ENCODE results near the gene AKNA.

The AKNA gene

DNA sequence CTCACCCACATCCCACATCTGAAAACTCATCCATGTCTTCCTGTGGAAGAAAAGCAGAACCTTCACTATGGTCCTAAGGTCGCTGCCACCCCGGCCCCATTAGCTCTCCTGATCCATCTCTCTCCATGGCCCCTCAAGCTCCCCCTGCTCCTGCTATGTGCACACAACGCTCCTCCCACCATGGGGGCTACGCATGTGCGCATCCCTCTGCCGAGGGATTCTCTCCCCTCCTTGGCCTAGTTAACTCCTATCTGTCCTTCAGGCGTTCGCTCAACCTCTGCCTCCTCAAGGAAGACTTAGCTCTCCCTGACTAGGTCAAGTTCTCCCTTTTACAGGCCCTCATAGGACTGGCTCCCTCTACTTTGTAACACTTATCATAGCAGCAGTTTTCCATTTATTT lies 9.8 kb downstream of the AKNA start:
- H3K27ac ChIP-seq (ENCODE audit: low read depth, low read length, poor library complexity, severe bottlenecking) = no peak overlapping the region
- H3K79me2 ChIP-seq (ENCODE audit: insufficient read depth, low read length) = peaks cover 8% of the 10 kb centered on the region
- no peak overlapping the region for H3K9ac ChIP-seq (ENCODE audit: low read length)
- H3K9me3 ChIP-seq (ENCODE audit: low read length) = no peaks in the 10 kb centered on the region
- H3K36me3 ChIP-seq (ENCODE audit: insufficient read depth, low read length) = peaks cover 64% of the 10 kb centered on the region
- H3K9me2 ChIP-seq (ENCODE audit: low read depth, low read length) = no peaks in the 10 kb centered on the region
- H4K20me1 ChIP-seq (ENCODE audit: insufficient read depth, low read length) = no peaks in the 10 kb centered on the region
- H3K27me3 ChIP-seq (ENCODE audit: insufficient read depth, low read length) = no peaks in the 10 kb centered on the region
- TF ChIP-seq EZH2 (IDR thresholded peaks at IDR 0.05; ENCODE audit: borderline replicate concordance, low read length) = no peak
- TF ChIP-seq, protein P1, sequence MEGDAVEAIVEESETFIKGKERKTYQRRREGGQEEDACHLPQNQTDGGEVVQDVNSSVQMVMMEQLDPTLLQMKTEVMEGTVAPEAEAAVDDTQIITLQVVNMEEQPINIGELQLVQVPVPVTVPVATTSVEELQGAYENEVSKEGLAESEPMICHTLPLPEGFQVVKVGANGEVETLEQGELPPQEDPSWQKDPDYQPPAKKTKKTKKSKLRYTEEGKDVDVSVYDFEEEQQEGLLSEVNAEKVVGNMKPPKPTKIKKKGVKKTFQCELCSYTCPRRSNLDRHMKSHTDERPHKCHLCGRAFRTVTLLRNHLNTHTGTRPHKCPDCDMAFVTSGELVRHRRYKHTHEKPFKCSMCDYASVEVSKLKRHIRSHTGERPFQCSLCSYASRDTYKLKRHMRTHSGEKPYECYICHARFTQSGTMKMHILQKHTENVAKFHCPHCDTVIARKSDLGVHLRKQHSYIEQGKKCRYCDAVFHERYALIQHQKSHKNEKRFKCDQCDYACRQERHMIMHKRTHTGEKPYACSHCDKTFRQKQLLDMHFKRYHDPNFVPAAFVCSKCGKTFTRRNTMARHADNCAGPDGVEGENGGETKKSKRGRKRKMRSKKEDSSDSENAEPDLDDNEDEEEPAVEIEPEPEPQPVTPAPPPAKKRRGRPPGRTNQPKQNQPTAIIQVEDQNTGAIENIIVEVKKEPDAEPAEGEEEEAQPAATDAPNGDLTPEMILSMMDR (IDR thresholded peaks at IDR 0.05; ENCODE audit: low read length) = no peak
- H2AFZ ChIP-seq (ENCODE audit: low read length) = no peak overlapping the region
- peaks cover 39% of the 10 kb centered on the region for H3K4me1 ChIP-seq (ENCODE audit: insufficient read depth, low read length, severe bottlenecking)
- no peak overlapping the region for H3K4me2 ChIP-seq (ENCODE audit: low read length)
- H3K4me3 ChIP-seq (ENCODE audit: low read depth, low read length, poor library complexity, severe bottlenecking) = no peak overlapping the region
- peaks cover 4% of the 10 kb centered on the region; the same call in 1 of the 2 replicates for H3F3A ChIP-seq (ENCODE audit: insufficient read depth, low read length)

DNA sequence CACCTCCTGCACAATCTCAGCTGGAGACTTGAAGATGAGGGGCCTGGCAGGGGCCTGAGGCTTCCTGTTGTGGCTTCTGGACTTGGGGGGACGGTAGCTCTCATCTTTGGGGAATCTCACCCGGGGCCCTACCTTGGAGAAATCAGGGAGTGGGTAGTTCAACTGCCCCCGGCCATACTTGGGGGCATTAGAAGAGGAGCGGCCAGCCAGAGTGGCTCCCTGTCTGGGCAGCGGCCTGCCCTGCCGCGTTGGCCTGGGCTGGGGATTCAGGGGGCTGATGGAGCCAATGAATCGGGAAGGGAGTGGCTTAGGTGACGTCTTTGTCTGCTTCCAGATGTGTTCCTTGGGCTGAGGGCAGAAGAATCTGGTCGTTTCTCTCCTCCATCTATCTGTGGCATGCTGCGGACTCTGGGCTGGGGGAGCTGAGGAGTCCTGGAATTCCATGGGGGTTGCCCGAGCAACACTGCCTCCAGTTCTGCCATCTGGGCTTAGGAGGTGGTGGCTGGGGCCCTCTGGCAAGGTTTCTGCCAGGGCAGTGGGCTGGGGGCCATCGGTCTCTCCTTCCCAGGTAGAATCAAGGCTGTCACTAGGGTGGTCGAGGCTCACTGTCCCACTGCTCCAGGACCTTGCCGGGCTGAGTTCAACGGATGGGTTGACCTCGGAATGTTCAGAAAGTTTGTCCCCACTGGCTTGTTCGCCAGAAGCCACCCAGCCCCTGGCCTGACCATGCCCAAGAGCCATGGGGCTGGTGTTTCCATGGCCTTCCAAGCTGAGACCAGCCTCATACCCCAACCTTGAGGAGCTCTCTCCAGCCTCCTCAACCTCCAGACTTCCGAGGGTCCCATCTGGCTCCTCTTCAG lies 11.0 kb downstream of the AKNA start:
- Histone ChIP-seq H3K27me3 (ENCODE audit: insufficient read depth, low read length) (no peaks in the 10 kb centered on the region), H3K4me3 (ENCODE audit: low read depth, low read length, poor library complexity, severe bottlenecking) (no peak overlapping the region), H3K79me2 (ENCODE audit: insufficient read depth, low read length) (no peaks in the 10 kb centered on the region), H3K9ac (ENCODE audit: low read length) (no peak overlapping the region), H3K9me2 (ENCODE audit: low read depth, low read length) (no peaks in the 10 kb centered on the region), H3F3A (ENCODE audit: insufficient read depth, low read length) (peaks cover 4% of the 10 kb centered on the region; the same call in 1 of the 2 replicates), H3K27ac (ENCODE audit: low read depth, low read length, poor library complexity, severe bottlenecking) (peak overlapping the region; percentile 8), H3K4me2 (ENCODE audit: low read length) (no peak overlapping the region), H4K20me1 (ENCODE audit: insufficient read depth, low read length) (no peaks in the 10 kb centered on the region), H2AFZ (ENCODE audit: low read length) (no peak overlapping the region), H3K9me3 (ENCODE audit: low read length) (no peaks in the 10 kb centered on the region), H3K4me1 (ENCODE audit: insufficient read depth, low read length, severe bottlenecking) (peaks cover 40% of the 10 kb centered on the region), H3K36me3 (ENCODE audit: insufficient read depth, low read length) (peaks cover 65% of the 10 kb centered on the region)
- TF ChIP-seq EZH2 (IDR thresholded peaks at IDR 0.05; ENCODE audit: borderline replicate concordance, low read length) = no peak
- TF ChIP-seq, protein P1 (IDR thresholded peaks at IDR 0.05; ENCODE audit: low read length) = no peak

DNA sequence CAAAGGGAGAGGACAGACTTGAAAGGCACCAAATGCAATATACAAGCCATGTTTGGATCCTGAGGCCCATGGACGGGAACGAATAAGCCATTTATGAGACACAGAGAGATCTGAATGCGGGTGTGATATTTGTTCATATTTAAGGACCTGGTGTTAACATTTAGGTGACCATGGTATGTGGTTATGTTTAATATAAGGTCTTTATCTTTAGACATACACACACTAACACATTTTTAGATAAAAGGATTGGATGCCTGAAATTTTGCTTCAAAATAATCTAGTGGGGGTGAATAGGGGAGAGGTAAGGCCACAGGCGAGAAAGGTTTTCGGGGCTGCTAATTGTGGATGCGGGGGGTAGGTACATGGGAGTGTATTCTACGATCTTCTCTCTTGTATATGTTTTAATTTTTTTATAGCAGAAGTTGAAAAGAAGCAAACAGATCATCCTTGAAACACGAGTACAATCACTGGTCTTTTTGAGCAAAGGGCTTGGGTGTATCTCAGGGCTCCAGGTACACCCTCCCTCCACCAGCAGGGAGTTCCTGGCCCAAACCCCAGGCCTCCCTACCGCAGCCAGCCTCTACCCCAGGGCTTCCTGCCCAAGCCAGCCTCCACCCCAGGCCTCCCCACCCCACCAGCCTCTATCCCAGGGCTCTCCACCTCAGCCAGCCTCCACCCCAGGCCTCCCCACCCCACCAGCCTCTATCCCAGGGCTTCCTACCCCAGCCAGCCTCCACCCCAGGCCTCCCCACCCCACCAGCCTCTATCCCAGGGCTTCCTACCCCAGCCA lies 12.2 kb downstream of the AKNA start:
- Histone ChIP-seq H3K27ac (ENCODE audit: low read depth, low read length, poor library complexity, severe bottlenecking) (peak overlapping the region; percentile 99), H3K27me3 (ENCODE audit: insufficient read depth, low read length) (no peaks in the 10 kb centered on the region), H3K9me2 (ENCODE audit: low read depth, low read length) (no peaks in the 10 kb centered on the region), H3K4me2 (ENCODE audit: low read length) (no peak overlapping the region; the same call in 1 of the 2 replicates), H4K20me1 (ENCODE audit: insufficient read depth, low read length) (no peaks in the 10 kb centered on the region), H3K9ac (ENCODE audit: low read length) (no peak overlapping the region; the same call in 1 of the 2 replicates), H3K79me2 (ENCODE audit: insufficient read depth, low read length) (no peaks in the 10 kb centered on the region), H3K9me3 (ENCODE audit: low read length) (no peaks in the 10 kb centered on the region), H3K4me3 (ENCODE audit: low read depth, low read length, poor library complexity, severe bottlenecking) (no peak overlapping the region), H3F3A (ENCODE audit: insufficient read depth, low read length) (peaks cover 4% of the 10 kb centered on the region; the same call in 1 of the 2 replicates), H3K36me3 (ENCODE audit: insufficient read depth, low read length) (peaks cover 61% of the 10 kb centered on the region), H2AFZ (ENCODE audit: low read length) (no peak overlapping the region), H3K4me1 (ENCODE audit: insufficient read depth, low read length, severe bottlenecking) (peaks cover 52% of the 10 kb centered on the region)
- TF ChIP-seq, protein P1 (IDR thresholded peaks at IDR 0.05; ENCODE audit: low read length) = no peak
- TF ChIP-seq EZH2 (IDR thresholded peaks at IDR 0.05; ENCODE audit: borderline replicate concordance, low read length) = no peak

Measured in OCI-LY1 (cell line).